ENCODE measurements around the gene FHIT. TPM values are rescaled to one million over a fixed set of nuclear protein-coding genes. Genes with fewer than 3 reads are reported as not detected.

FHIT gene
- total RNA-seq, 1 donor from 2014 or later, result 11.7 TPM

DNA sequence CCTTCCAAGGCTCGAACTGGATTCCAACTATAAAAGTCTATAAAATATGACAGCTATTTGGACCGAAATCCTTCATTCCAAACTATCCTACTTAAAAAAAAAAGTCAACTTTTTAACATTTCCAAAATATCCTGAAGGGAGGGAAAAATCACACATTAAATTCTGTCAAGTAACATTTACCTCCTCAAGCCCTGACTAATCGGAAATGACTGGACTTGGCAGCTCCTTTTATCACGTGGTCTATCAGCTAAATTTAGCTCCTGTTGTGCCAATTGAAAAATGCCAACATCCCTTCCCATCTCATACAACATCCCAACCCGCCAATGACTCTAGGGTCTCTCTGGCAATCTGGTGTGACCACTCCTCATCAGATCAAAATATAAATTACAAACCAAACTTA, 297.9 kb downstream of the FHIT start:
- peaks cover 4% of the 10 kb centered on the region for H3K9me3 Mint-ChIP-seq
- H3K27ac Mint-ChIP-seq, result no peak overlapping the region
- peaks cover 6% of the 10 kb centered on the region for H3K36me3 Mint-ChIP-seq
- H3K4me1 Mint-ChIP-seq (ENCODE audit: unreplicated experiment), result peaks cover 5% of the 10 kb centered on the region
- no peak overlapping the region for H3K4me3 Mint-ChIP-seq
- H3K27me3 Mint-ChIP-seq, result no peaks in the 10 kb centered on the region
- DNase-seq (ENCODE audit: extremely low spot score, unreplicated experiment), result no peak
- TF ChIP-seq, protein P1, sequence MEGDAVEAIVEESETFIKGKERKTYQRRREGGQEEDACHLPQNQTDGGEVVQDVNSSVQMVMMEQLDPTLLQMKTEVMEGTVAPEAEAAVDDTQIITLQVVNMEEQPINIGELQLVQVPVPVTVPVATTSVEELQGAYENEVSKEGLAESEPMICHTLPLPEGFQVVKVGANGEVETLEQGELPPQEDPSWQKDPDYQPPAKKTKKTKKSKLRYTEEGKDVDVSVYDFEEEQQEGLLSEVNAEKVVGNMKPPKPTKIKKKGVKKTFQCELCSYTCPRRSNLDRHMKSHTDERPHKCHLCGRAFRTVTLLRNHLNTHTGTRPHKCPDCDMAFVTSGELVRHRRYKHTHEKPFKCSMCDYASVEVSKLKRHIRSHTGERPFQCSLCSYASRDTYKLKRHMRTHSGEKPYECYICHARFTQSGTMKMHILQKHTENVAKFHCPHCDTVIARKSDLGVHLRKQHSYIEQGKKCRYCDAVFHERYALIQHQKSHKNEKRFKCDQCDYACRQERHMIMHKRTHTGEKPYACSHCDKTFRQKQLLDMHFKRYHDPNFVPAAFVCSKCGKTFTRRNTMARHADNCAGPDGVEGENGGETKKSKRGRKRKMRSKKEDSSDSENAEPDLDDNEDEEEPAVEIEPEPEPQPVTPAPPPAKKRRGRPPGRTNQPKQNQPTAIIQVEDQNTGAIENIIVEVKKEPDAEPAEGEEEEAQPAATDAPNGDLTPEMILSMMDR (conservative IDR thresholded peaks at IDR 0.05), result no peak

DNA sequence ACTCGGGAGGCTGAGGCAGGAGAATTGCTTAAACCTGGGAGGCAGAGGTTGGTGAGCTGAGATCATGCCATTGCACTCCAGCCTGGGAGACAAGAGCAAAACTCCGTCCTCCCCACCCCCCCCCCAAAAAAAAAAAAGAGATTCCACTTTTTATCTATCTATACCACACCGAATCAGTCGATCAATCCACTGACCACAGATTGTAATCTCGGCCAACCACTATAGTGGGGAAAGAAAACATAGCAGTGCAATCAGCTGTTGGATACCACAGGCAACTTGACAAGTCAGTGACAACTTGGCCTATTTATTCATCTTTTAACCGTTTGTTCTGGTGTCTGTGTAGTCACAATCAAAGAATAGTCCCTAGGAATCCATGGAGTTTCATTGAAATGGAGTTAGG, 299.2 kb downstream of the FHIT start:
- TF ChIP-seq, protein P1 (conservative IDR thresholded peaks at IDR 0.05), result no peak
- H3K27ac Mint-ChIP-seq, result no peak overlapping the region
- H3K36me3 Mint-ChIP-seq, result peaks cover 6% of the 10 kb centered on the region
- H3K4me1 Mint-ChIP-seq (ENCODE audit: unreplicated experiment), result peaks cover 7% of the 10 kb centered on the region
- no peak overlapping the region for H3K4me3 Mint-ChIP-seq
- peaks cover 4% of the 10 kb centered on the region for H3K9me3 Mint-ChIP-seq
- H3K27me3 Mint-ChIP-seq, result no peaks in the 10 kb centered on the region
- no peak for DNase-seq (ENCODE audit: extremely low spot score, unreplicated experiment)

DNA sequence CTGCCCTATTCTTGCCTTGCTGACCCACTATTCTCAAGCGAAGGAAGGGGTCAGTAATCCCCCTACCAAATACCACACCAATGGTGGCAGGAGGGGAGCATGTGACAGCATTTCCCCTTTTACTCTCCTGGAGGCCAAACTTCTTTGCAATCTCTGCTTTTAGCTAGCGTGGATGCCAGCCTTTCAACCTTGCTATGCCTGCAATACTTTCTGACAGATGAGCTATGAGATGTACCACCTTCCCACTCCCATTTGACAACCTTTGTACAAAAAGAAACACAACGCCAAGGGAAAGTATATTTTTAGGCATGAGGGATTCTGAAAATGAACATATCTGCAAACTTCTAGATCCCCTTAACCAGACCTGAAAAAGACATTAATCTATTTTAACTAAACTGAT, 302.1 kb downstream of the FHIT start:
- DNase-seq (ENCODE audit: extremely low spot score, unreplicated experiment), result no peak

DNA sequence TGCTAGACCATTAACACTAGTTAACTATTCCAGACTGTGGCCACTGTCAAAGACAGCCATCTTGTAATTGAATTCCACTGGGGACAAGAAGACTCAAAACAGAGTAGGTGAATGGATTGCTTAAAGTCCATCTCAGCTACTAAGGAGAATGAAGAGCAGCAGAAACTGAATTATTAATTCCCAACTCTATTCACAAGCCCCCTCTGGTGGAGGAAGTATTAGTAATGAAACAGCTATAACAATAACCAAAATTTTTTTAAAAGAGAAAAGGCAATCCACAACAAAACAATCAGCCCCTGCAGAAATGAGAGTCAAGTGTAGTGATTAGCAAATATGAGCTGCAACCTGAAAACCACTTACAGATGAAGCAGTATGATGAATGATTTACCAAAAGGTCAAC, 302.8 kb downstream of the FHIT start:
- H3K27ac Mint-ChIP-seq, result no peak overlapping the region
- peaks cover 3% of the 10 kb centered on the region for H3K36me3 Mint-ChIP-seq
- peaks cover 7% of the 10 kb centered on the region for H3K4me1 Mint-ChIP-seq (ENCODE audit: unreplicated experiment)
- no peaks in the 10 kb centered on the region for H3K27me3 Mint-ChIP-seq
- H3K4me3 Mint-ChIP-seq, result no peak overlapping the region
- H3K9me3 Mint-ChIP-seq, result peaks cover 4% of the 10 kb centered on the region
- TF ChIP-seq, protein P1 (conservative IDR thresholded peaks at IDR 0.05), result peak; percentile 51
- no peak for DNase-seq (ENCODE audit: extremely low spot score, unreplicated experiment)

More for the DNA sequence above, 302.1 kb downstream of the FHIT start:
- Mint-ChIP-seq H3K36me3 (peaks cover 3% of the 10 kb centered on the region), H3K27ac (no peak overlapping the region), H3K4me1 (ENCODE audit: unreplicated experiment) (peaks cover 7% of the 10 kb centered on the region), H3K4me3 (no peak overlapping the region), H3K9me3 (peaks cover 4% of the 10 kb centered on the region), H3K27me3 (no peaks in the 10 kb centered on the region)
- TF ChIP-seq, protein P1 (conservative IDR thresholded peaks at IDR 0.05), result no peak

DNA sequence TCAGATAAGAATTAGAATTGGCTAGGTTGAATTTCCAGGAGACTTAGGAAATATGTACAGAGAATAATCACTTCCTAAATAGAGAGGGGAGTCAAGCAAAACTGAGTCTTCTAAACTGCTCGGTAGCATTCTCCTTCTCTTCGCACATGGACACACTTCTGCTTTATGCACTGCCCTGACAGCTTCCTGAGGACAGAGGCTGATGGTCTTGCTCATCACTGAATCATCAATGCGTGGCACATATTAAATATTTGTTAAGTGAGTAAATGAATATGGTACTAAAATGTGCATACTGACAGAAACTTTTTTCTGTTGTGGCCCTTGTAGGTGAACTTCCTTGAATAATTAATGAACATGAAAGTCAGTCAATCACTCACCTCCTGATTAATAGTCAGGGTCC, 315.5 kb downstream of the FHIT start:
- Mint-ChIP-seq H3K27ac (no peak overlapping the region), H3K4me1 (ENCODE audit: unreplicated experiment) (peaks cover 11% of the 10 kb centered on the region), H3K36me3 (no peaks in the 10 kb centered on the region), H3K9me3 (no peaks in the 10 kb centered on the region), H3K27me3 (no peaks in the 10 kb centered on the region), H3K4me3 (no peak overlapping the region)
- no peak for DNase-seq (ENCODE audit: extremely low spot score, unreplicated experiment)
- TF ChIP-seq, protein P1 (conservative IDR thresholded peaks at IDR 0.05), result no peak

DNA sequence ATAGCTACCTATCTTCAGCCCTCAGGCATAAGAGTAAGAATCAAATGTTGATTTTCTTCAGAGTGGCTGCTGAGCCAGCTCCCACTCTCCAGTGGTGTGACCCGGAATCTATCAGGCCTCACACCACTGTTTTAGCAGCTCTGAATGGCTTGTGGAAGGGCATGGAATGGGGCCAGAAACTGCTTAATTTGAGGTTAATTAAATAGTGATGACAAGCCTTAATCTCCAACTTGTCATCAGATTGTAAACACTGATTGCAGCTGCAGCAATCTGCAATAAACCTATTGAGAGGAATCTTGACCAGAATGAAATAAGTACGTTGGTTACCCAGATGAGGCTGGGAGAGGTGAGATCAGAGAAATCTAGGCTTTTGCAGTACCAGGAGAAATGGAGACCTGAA, 317.4 kb downstream of the FHIT start:
- Mint-ChIP-seq H3K27ac (no peak overlapping the region), H3K4me3 (no peak overlapping the region), H3K9me3 (no peaks in the 10 kb centered on the region), H3K4me1 (ENCODE audit: unreplicated experiment) (peaks cover 11% of the 10 kb centered on the region), H3K36me3 (no peaks in the 10 kb centered on the region), H3K27me3 (no peaks in the 10 kb centered on the region)
- TF ChIP-seq, protein P1 (conservative IDR thresholded peaks at IDR 0.05), result no peak
- DNase-seq (ENCODE audit: extremely low spot score, unreplicated experiment), result no peak
